C4-2B (cell line): ENCODE measurements around the gene AAMDC.
"Not testable (repeated sequence)": the region's sequence is repeated elsewhere in the genome, so short reads cannot be mapped to it uniquely, and the experiment has no call there.

Experiments used
- CTCF ChIP-seq: fragments of 450-650 bp; conservative IDR thresholded peaks from 2 replicates; pipeline ENCODE4 v1.5.1; 2017; ENCODE audit warnings: mild to moderate bottlenecking
- ZFX ChIP-seq: fragments of 450-650 bp; IDR thresholded peaks from 2 replicates; pipeline ENCODE4 v1.6.1; 2017

GRCh38 chr11:77861444-77861843, 40.5 kb downstream of the AAMDC start:
- not testable (repeated sequence) for TF ChIP-seq CTCF, ZFX
